Measurements from ENCODE around the gene CDH3. TPM values are rescaled to one million over a fixed set of nuclear protein-coding genes. Genes with fewer than 3 reads are reported as not detected.

The CDH3 gene
- total RNA-seq, 2 donors from 2014 or later = 0.32 to 0.68 TPM

- intact Hi-C loops (cut with DNase I) = no loop called here
- ATAC-seq = no peak
- DNase-seq = no peak
Observed at GRCh38 chr16:68728523-68728922, 83.4 kb downstream of the CDH3 start.

GRCh38 chr16:68731637-68732036, 86.5 kb downstream of the CDH3 start:
- ATAC-seq (no peak), DNase-seq (no peak)
- intact Hi-C loops (cut with DNase I) = no loop called here

- intact Hi-C loops (cut with DNase I) = no loop called here
- DNase-seq (peak; percentile 40), ATAC-seq (peak; percentile 38 to 95)
Observed at GRCh38 chr16:68732042-68732680, 87.1 kb downstream of the CDH3 start.

GRCh38 chr16:68732741-68733399, 87.8 kb downstream of the CDH3 start:
- intact Hi-C loops (cut with DNase I) = no loop called here
- ATAC-seq (no peak), DNase-seq (no peak)

- intact Hi-C loops (cut with DNase I) = no loop called here
- no peak for ATAC-seq
Observed at GRCh38 chr16:68733570-68733969, 88.5 kb downstream of the CDH3 start.

GRCh38 chr16:68734782-68735181, 89.7 kb downstream of the CDH3 start:
- no peak for ATAC-seq
- DNase-seq = no peak
- intact Hi-C loops (cut with DNase I) = no loop called here

More at GRCh38 chr16:68733570-68733969, 88.5 kb downstream of the CDH3 start:
- DNase-seq = no peak

- ATAC-seq (no peak), DNase-seq (no peak)
- intact Hi-C loops (cut with DNase I) = no loop called here
Observed at GRCh38 chr16:68736561-68736960, 91.5 kb downstream of the CDH3 start.

GRCh38 chr16:68737046-68737729, 92.1 kb downstream of the CDH3 start, which contains the start of gene CDH1:
CDH1 (plus strand) TSS chr16:68737292; CDS start chr16:68737416, 124 bp downstream.
- DNase-seq (no peak), ATAC-seq (peak in 1 of 2 donors; percentile 65)
- intact Hi-C loops (cut with DNase I) = no loop called here

- DNase-seq (no peak), ATAC-seq (peak; percentile 5 to 61)
- intact Hi-C loops (cut with DNase I) = no loop called here
Observed at GRCh38 chr16:68737730-68738629, 92.9 kb downstream of the CDH3 start.

GRCh38 chr16:68739964-68740627, 95.0 kb downstream of the CDH3 start:
- ATAC-seq = no peak

GRCh38 chr16:68740628-68741346, 95.7 kb downstream of the CDH3 start:
- DNase-seq (no peak), ATAC-seq (no peak)
- intact Hi-C loops (cut with DNase I) = no loop called here

More at GRCh38 chr16:68739964-68740627, 95.0 kb downstream of the CDH3 start:
- no peak for DNase-seq
- intact Hi-C loops (cut with DNase I) = no loop called here

- DNase-seq (no peak), ATAC-seq (no peak)
- intact Hi-C loops (cut with DNase I) = no loop called here
Observed at GRCh38 chr16:68743664-68744063, 98.6 kb downstream of the CDH3 start.

GRCh38 chr16:68744744-68745280, 99.7 kb downstream of the CDH3 start:
- intact Hi-C loops (cut with DNase I) = no loop called here
- DNase-seq (no peak), ATAC-seq (no peak)

- DNase-seq = no peak
- intact Hi-C loops (cut with DNase I) = no loop called here
- no peak for ATAC-seq
Observed at GRCh38 chr16:68746951-68747350, 101.8 kb downstream of the CDH3 start.

GRCh38 chr16:68749432-68749831, 104.3 kb downstream of the CDH3 start:
- no peak for ATAC-seq
- no peak for DNase-seq
- intact Hi-C loops (cut with DNase I) = no loop called here
